ENCODE results near the gene FIBCD1.

DNA sequence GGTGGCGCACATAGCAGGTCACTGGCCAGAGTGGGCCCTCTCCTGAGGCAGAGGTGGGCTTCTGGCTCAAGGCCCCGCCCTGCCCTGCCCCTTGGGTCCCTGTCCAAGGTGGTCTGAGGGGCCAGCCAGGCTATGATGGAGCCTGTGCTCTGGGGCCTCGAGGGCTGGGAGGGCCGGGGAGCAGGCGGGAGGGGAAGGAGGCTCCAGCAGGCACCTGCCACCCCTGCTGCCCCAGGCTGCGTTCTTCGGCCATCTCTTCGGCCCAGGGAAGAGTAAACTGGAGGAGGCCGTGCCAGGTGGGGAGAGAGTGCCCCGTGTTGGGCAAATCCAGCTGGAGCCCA, 14.6 kb downstream of the FIBCD1 start:
- TF ChIP-seq, protein P1, sequence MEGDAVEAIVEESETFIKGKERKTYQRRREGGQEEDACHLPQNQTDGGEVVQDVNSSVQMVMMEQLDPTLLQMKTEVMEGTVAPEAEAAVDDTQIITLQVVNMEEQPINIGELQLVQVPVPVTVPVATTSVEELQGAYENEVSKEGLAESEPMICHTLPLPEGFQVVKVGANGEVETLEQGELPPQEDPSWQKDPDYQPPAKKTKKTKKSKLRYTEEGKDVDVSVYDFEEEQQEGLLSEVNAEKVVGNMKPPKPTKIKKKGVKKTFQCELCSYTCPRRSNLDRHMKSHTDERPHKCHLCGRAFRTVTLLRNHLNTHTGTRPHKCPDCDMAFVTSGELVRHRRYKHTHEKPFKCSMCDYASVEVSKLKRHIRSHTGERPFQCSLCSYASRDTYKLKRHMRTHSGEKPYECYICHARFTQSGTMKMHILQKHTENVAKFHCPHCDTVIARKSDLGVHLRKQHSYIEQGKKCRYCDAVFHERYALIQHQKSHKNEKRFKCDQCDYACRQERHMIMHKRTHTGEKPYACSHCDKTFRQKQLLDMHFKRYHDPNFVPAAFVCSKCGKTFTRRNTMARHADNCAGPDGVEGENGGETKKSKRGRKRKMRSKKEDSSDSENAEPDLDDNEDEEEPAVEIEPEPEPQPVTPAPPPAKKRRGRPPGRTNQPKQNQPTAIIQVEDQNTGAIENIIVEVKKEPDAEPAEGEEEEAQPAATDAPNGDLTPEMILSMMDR (IDR thresholded peaks at IDR 0.05): no peak
- TF ChIP-seq POLR2A (IDR thresholded peaks at IDR 0.05): no peak
